IPS-NIHi11 (cell line): Measurements from ENCODE around the gene NUMBL.
"Not testable (repeated sequence)": the region's sequence is repeated elsewhere in the genome, so short reads cannot be mapped to it uniquely, and the experiment has no call there.

Experiments used
- DNase-seq: peaks from one replicate; pipeline ENCODE4 v3.0.0; 2012; ENCODE audit warnings: mixed read lengths, low spot score

The NUMBL gene

DNA sequence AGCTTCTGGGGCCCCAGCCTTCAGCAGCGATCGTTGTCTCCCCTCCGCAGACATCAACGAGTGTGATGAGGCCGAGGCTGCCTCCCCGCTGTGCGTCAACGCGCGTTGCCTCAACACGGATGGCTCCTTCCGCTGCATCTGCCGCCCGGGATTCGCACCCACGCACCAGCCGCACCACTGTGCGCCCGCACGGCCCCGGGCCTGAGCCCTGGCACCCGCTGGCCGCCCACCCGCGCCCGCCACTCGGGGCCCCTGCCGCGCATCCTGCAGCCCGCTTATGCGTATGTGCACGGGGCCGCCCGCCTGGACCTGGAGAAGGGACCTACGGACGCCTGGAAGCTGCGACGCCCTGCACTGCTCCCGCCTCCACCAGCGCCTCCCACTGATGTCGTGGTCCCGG, 61.1 kb downstream of the NUMBL start:
- DNase-seq, result no peak

GRCh38 chr19:40627486-40628279, 62.8 kb downstream of the NUMBL start:
- DNase-seq, result no peak

DNA sequence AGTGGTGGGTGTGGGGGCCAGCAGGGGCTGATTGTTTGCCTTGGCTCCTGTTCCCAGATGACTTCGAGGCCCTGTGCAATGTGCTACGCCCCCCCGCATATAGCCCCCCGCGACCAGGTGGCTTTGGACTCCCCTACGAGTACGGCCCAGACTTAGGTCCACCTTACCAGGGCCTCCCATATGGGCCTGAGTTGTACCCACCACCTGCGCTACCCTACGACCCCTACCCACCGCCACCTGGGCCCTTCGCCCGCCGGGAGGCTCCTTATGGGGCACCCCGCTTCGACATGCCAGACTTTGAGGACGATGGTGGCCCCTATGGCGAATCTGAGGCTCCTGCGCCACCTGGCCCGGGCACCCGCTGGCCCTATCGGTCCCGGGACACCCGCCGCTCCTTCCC, 63.5 kb downstream of the NUMBL start:
- no peak for DNase-seq

DNA sequence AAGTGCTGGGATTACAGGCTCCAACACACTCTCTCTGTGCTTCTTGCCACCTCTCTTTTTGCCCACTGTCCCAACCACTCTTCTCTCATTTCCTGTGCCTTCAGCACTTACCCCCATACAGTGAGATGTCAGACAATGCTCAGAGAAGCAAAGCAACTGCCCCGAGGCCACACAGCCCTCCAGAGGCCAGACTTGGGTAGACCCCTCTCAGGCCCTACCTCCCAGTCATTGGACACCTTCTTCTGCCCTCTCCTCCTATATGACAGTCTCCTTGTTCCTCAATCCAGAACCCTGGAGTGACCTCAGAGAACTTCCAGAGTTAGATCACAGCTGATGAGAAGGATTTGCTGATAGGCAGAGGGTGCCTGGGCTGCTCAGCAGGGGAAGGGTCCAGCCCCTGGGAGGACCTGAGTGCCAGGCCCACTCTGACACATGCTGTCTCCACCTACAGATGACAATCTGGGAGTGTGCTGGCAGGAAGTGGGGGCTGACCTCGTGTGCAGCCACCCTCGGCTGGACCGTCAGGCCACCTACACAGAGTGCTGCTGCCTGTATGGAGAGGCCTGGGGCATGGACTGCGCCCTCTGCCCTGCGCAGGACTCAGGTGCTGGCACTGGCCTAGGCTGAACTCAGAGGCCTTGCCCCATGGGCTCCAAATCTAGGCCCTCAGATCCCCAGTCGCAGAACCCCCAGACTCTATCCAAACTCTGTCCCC, 64.9 kb downstream of the NUMBL start:
- no peak for DNase-seq

DNA sequence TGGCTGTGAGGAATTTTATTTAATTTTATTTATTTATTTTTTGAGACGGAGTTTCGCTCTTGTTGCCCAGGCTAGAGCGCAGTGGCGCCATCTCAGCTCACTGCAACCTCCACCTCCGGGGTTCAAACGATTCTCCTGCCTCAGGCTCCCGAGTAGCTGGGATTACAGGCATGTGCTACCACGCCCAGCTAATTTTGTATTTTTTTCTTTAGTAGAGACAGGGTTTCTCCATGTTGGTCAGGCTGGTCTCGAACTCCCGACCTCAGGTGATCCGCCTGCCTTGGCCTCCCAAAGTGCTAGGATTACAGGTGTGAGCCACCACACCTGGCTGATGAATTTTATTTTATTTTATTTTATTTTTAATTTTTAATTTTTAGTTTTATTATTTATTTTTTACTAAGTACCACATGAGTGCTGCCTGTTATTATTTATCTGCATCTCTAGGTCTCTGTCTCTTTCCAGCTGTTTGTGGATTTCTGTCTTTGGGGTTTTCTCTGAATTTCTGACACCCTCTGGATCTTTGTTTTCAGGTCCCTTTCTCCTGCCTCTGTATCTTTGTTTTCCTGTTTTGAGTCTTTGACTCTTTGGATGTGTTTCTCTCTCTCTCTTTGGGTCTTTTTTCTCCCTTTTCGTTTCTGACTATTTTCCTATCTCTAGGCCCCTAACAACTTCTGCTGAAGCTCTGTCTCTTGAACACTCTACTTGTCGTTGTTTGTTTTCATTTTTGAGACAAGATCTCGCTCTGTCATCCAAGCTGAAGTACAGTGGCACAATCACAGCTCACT, 65.9 kb downstream of the NUMBL start:
- DNase-seq, result not testable (repeated sequence)

- DNase-seq, result peak; percentile 99
Observed at GRCh38 chr19:40623403-40624251, 66.8 kb downstream of the NUMBL start.

DNA sequence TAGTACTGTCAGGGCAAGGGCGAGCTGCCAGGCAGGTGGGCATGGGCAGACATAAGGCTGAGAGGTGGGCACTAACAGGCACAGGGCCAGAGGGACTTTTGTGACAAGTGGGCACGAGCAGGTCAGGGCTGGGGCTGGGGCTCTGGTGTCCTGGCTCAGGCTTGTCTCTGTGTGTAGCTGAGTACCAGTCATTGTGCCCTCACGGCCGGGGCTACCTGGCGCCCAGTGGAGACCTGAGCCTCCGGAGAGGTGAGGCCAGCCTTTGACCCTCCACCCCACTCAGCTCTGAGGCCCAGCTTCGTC, 67.7 kb downstream of the NUMBL start:
- DNase-seq, result no peak

GRCh38 chr19:40621966-40622772, 68.3 kb downstream of the NUMBL start:
- no peak for DNase-seq

DNA sequence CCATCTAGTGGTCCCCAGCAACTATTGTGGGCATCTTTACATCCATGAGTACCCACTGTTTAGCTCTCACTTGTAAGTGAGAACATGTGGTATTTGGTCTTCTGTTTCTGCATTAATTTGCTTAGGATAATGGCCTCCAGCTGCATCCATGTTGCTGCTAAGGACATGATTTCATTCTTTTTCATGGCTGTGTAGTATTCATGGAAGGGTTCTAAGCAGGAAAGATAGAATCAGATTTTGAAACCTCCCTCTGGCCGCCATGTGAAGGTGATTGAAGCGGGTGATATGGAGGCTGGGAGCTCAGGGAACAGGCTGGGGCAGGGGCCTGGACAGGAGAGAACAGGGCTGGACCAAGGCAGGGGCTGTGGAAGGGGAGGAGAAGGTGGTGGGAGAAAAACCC, 69.2 kb downstream of the NUMBL start:
- DNase-seq, result no peak

- no peak for DNase-seq
Observed at GRCh38 chr19:40620161-40620485, 70.3 kb downstream of the NUMBL start.

DNA sequence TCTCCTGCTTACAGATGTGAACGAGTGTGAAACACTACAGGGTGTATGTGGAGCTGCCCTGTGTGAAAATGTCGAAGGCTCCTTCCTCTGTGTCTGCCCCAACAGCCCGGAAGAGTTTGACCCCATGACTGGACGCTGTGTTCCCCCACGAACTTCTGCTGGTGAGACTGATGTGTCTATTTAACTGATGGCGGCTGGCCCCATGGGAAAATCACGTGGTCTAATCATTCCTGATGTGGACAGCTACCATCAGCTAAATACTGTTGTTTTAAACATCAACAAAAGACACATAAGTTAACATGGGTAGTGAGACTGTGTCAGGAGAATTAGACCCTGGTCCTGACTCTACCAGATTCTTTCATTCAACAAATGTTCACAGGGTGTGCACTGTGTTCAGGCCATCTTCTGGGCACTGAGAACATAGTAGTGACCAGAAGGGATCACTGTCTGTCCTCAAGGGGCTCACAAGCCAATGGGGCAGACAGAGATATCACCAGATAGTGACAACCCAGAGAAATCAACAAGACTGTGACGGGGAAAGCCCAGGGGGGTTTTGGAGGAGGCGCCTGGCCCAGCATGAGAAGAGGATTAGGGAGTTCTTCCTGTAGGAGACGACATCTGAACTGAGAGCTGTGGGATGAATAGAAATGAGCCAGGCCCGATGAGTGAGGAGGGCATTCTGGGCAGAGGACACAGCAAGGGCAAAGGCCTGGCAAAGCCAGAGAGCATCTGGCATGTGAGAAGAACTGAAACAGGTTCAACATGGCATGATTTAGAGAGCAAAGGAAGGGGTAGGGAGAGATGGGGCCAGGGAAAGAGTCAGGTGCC, 70.9 kb downstream of the NUMBL start:
- DNase-seq, result no peak

- no peak for DNase-seq
Observed at GRCh38 chr19:40617961-40618360, 72.5 kb downstream of the NUMBL start.

- DNase-seq, result no peak
Observed at GRCh38 chr19:40616941-40617340, 73.5 kb downstream of the NUMBL start.

DNA sequence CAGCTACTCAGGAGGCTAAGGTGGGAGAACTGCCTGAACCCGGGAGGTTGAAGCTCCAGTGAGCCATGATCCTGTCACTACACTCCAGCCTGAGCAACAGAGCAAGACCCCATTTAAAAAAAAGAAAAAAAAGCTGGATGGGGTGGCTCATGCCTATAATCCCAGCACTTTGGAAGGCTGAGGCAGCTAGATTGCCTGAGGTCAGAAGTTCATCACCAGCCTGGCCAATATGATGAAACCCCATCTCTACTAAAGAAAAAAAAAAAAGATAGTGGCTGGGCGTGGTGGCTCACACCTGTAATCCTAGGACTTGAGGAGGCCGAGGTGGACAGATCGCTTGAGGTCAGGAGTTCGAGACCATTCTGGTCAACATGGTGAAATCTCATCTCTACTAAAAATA, 74.3 kb downstream of the NUMBL start:
- no peak for DNase-seq
